Measurements from ENCODE around the gene C19orf38.
"Not testable (repeated sequence)": the region's sequence is repeated elsewhere in the genome, so short reads cannot be mapped to it uniquely, and the experiment has no call there.

GRCh38 chr19:10856899-10857298 is 8.7 kb downstream of the C19orf38 start:
- TF ChIP-seq, protein P1, sequence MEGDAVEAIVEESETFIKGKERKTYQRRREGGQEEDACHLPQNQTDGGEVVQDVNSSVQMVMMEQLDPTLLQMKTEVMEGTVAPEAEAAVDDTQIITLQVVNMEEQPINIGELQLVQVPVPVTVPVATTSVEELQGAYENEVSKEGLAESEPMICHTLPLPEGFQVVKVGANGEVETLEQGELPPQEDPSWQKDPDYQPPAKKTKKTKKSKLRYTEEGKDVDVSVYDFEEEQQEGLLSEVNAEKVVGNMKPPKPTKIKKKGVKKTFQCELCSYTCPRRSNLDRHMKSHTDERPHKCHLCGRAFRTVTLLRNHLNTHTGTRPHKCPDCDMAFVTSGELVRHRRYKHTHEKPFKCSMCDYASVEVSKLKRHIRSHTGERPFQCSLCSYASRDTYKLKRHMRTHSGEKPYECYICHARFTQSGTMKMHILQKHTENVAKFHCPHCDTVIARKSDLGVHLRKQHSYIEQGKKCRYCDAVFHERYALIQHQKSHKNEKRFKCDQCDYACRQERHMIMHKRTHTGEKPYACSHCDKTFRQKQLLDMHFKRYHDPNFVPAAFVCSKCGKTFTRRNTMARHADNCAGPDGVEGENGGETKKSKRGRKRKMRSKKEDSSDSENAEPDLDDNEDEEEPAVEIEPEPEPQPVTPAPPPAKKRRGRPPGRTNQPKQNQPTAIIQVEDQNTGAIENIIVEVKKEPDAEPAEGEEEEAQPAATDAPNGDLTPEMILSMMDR (IDR thresholded peaks at IDR 0.05; ENCODE audit: extremely low read depth in 1 of 2, insufficient read depth in 1 of 2, low read depth in 1 of 2, low read length in 2 of 2): not testable (repeated sequence)
- TF ChIP-seq POLR2A (IDR thresholded peaks at IDR 0.05; ENCODE audit: low read depth, low read length); FOS (IDR thresholded peaks at IDR 0.05; ENCODE audit: borderline replicate concordance, insufficient read depth, low read length); POLR2AphosphoS5 (IDR thresholded peaks at IDR 0.05; ENCODE audit: insufficient read depth, low read depth, low read length); EZH2 (IDR thresholded peaks at IDR 0.05; ENCODE audit: borderline replicate concordance, low read depth, low read length, severe bottlenecking); MYC (IDR thresholded peaks at IDR 0.05; ENCODE audit: low read depth, low read length); GATA2 (IDR thresholded peaks at IDR 0.05; ENCODE audit: insufficient read depth, insufficient read length, low read depth, low read length); MAX (IDR thresholded peaks at IDR 0.05; ENCODE audit: insufficient read depth, insufficient read length): not testable (repeated sequence)

Data from endothelial cell of umbilical vein (primary cell).